Measurements from ENCODE around the gene B3GNT7.
"Not testable (repeated sequence)": the region's sequence is repeated elsewhere in the genome, so short reads cannot be mapped to it uniquely, and the experiment has no call there.

DNA sequence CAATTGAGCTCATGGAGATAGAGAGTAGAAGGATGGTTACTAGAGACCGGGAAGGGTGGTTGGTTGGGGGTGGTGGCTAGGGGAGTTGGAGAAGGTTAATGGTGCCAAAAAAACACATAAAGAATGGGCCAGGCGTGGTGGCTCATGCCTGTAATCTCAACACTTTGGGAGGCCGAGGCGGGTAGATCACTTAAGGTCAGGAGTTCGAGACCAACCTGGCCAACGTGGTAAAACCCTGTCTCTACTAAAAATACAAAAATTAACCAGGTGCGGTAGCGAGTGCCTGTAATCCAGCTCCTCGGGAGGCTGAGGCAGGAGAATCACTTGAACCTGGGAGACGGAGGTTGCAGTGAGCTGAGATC is 46.2 kb upstream of the B3GNT7 start:
- TF ChIP-seq, protein P1, sequence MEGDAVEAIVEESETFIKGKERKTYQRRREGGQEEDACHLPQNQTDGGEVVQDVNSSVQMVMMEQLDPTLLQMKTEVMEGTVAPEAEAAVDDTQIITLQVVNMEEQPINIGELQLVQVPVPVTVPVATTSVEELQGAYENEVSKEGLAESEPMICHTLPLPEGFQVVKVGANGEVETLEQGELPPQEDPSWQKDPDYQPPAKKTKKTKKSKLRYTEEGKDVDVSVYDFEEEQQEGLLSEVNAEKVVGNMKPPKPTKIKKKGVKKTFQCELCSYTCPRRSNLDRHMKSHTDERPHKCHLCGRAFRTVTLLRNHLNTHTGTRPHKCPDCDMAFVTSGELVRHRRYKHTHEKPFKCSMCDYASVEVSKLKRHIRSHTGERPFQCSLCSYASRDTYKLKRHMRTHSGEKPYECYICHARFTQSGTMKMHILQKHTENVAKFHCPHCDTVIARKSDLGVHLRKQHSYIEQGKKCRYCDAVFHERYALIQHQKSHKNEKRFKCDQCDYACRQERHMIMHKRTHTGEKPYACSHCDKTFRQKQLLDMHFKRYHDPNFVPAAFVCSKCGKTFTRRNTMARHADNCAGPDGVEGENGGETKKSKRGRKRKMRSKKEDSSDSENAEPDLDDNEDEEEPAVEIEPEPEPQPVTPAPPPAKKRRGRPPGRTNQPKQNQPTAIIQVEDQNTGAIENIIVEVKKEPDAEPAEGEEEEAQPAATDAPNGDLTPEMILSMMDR (IDR thresholded peaks at IDR 0.05), result not testable (repeated sequence)
- TF ChIP-seq POLR2AphosphoS5 (IDR thresholded peaks at IDR 0.05), result not testable (repeated sequence)
